Glomerular visceral epithelial cell (primary cell): ENCODE results near the gene SUMO3.
A peak's percentile ranks its signal among the peaks of the same experiment; 100 is the strongest.

Source experiments
- DNase-seq: peaks from one replicate; pipeline ENCODE4 v3.0.0-alpha.2; 2016; ENCODE audit errors: extremely low spot score

SUMO3 gene

GRCh38 chr21:44817914-44818639 lies at the start of gene SUMO3:
Gene SUMO3 (minus strand): TSS chr21:44818062. CDS start chr21:44817968, 94 bp downstream.
- DNase-seq, result peak; percentile 84

- no peak for DNase-seq
Observed at GRCh38 chr21:44867464-44867863, 49.6 kb upstream of the SUMO3 start.

- DNase-seq, result peak; percentile 57
Observed at GRCh38 chr21:44866780-44867179, 48.9 kb upstream of the SUMO3 start.

GRCh38 chr21:44865561-44866280 lies 47.9 kb upstream of the SUMO3 start:
- peak; percentile 38 for DNase-seq

- DNase-seq, result no peak
Observed at GRCh38 chr21:44862869-44863685, 45.2 kb upstream of the SUMO3 start.

GRCh38 chr21:44858791-44859190 lies 40.9 kb upstream of the SUMO3 start:
- DNase-seq, result no peak

- DNase-seq, result no peak
Observed at GRCh38 chr21:44858291-44858690, 40.4 kb upstream of the SUMO3 start.

GRCh38 chr21:44857127-44857892 lies 39.4 kb upstream of the SUMO3 start:
- DNase-seq, result no peak

GRCh38 chr21:44856131-44856530 lies 38.3 kb upstream of the SUMO3 start:
- no peak for DNase-seq

GRCh38 chr21:44855572-44855971 lies 37.7 kb upstream of the SUMO3 start:
- DNase-seq, result no peak

GRCh38 chr21:44854664-44855446 lies 37.0 kb upstream of the SUMO3 start:
- DNase-seq, result no peak

- no peak for DNase-seq
Observed at GRCh38 chr21:44854391-44854663, 36.5 kb upstream of the SUMO3 start.

GRCh38 chr21:44853601-44854390 lies 35.9 kb upstream of the SUMO3 start:
- DNase-seq, result no peak

- DNase-seq, result no peak
Observed at GRCh38 chr21:44850905-44851657, 33.2 kb upstream of the SUMO3 start.

- no peak for DNase-seq
Observed at GRCh38 chr21:44850208-44850800, 32.4 kb upstream of the SUMO3 start.

- DNase-seq, result no peak
Observed at GRCh38 chr21:44849616-44850130, 31.8 kb upstream of the SUMO3 start.

- DNase-seq, result no peak
Observed at GRCh38 chr21:44848821-44849521, 31.1 kb upstream of the SUMO3 start.
